ENCODE results near the gene DHRS7B.

- TF ChIP-seq CTCF (IDR thresholded peaks at IDR 0.05) (no peak), EZH2phosphoT487 (IDR thresholded peaks at IDR 0.05) (no peak), EZH2 (IDR thresholded peaks at IDR 0.05) (no peak)
Observed at GRCh38 chr17:21125862-21126261, 902 bp upstream of the DHRS7B start.

Measured in neural progenitor cell (in vitro differentiated cells).